T-cell (primary cell): ENCODE results near the gene RASL11B. TPM values are rescaled to one million over a fixed set of nuclear protein-coding genes. Genes with fewer than 3 reads are reported as not detected.

Experiments used
- ATAC-seq, 4 experiments: fragments of 200-7000 bp in 3 of 4; fragments of 150-1000 bp in 1 of 4; cut with Tn5 transposase; replicated peaks in 1 of 4; 1 replicate in 3 of 4; 2 replicates in 1 of 4; pipeline ENCODE4 v1.10.0; 2021; ENCODE audit warnings: moderate library complexity in 3 of 4, mild to moderate bottlenecking in 2 of 4, moderate number of reproducible peaks in 1 of 4
- CTCF ChIA-PET, 2 donors: fragments of 300-600 bp; sonication (Branson Sonifier 250); formaldehyde crosslinking; loops; one replicate each; lab custom pipeline; 2022; ENCODE audit warnings: antibody characterized with exemption in 2 of 2; lab: Charles Lee
- POLR2A ChIA-PET, 2 donors: fragments of 300-600 bp; sonication (Branson Sonifier 250); formaldehyde crosslinking; loops; one replicate each; lab custom pipeline; 2022; ENCODE audit warnings: antibody characterized with exemption in 2 of 2; lab: Charles Lee
- DNase-seq, 35 experiments: peaks; one replicate each; pipeline versions ENCODE4 v3.0.0 to v3.0.0-alpha.2; 2013 to 2023
- H3K27ac ChIP-seq: one replicate; pipeline ENCODE4 v1.5.1; 2013; ENCODE audit warnings: low read length
- H3K27me3 ChIP-seq, 2 experiments: replicated peaks in 1 of 2; 1 replicate in 1 of 2; 2 replicates in 1 of 2; pipeline versions ENCODE4 v1.6.1 to v1.7.0; 2013; ENCODE audit warnings: low read length in 1 of 2, mixed read lengths in 1 of 2; ENCODE audit not compliant: control insufficient read depth in 2 of 2, insufficient read depth in 2 of 2; ENCODE audit errors: extremely low read depth in 1 of 2
- H3K36me3 ChIP-seq, 2 donors: 1 replicate in 1 of 2; 2 replicates in 1 of 2; pipeline versions ENCODE4 v1.6.1 to v1.7.0; 2013; ENCODE audit warnings: low read length in 1 of 2; ENCODE audit not compliant: control insufficient read depth in 2 of 2, insufficient read depth in 1 of 2; ENCODE audit errors: extremely low read depth in 1 of 2
- H3K4me1 ChIP-seq, 2 experiments: 1 replicate in 1 of 2; 2 replicates in 1 of 2; pipeline versions ENCODE4 v1.6.1 to v1.7.0; 2013; ENCODE audit warnings: low read length in 2 of 2, mixed read lengths in 1 of 2; ENCODE audit not compliant: insufficient read depth in 2 of 2, control insufficient read depth in 1 of 2; ENCODE audit errors: extremely low read depth in 1 of 2
- H3K4me3 ChIP-seq, 2 donors: 1 replicate in 1 of 2; 2 replicates in 1 of 2; pipeline versions ENCODE4 v1.5.1 to v1.7.0; 2013; ENCODE audit warnings: mild to moderate bottlenecking in 2 of 2, low read length in 1 of 2, moderate library complexity in 1 of 2; ENCODE audit not compliant: control insufficient read depth in 1 of 2; ENCODE audit errors: extremely low read depth in 1 of 2
- H3K9me3 ChIP-seq: 2 replicates; pipeline ENCODE4 v1.7.0; 2013
- H3K27ac Mint-ChIP-seq, 2 donors: one replicate each; pipeline ENCODE4 v1.8.0; 2020 to 2021; ENCODE audit warnings: mild to moderate bottlenecking in 2 of 2, mixed read lengths in 2 of 2
- H3K27me3 Mint-ChIP-seq, 2 donors: one replicate each; pipeline ENCODE4 v1.8.0; 2021 to 2022; ENCODE audit warnings: mixed read lengths in 2 of 2
- H3K36me3 Mint-ChIP-seq: one replicate; pipeline ENCODE4 v1.8.0; 2021; ENCODE audit warnings: mixed read lengths
- H3K4me1 Mint-ChIP-seq, 3 donors: one replicate each; pipeline ENCODE4 v1.8.0; 2020 to 2022; ENCODE audit warnings: mixed read lengths in 3 of 3, mild to moderate bottlenecking in 1 of 3
- H3K4me3 Mint-ChIP-seq, 3 donors: one replicate each; pipeline ENCODE4 v1.8.0; 2020 to 2022; ENCODE audit warnings: mild to moderate bottlenecking in 3 of 3, mixed read lengths in 3 of 3, moderate library complexity in 3 of 3
- H3K9me3 Mint-ChIP-seq, 3 donors: one replicate each; pipeline ENCODE4 v1.8.0; 2020 to 2022; ENCODE audit warnings: mixed read lengths in 3 of 3
- WGBS: methylation state at CpG from one replicate; pipeline ENCODE4 v1.1.5; 2013; ENCODE audit warnings: missing lambda C conversion rate; ENCODE audit not compliant: insufficient coverage; 5-methylcytosine and 5-hydroxymethylcytosine counted together
- total RNA-seq, 35 experiments: library from RNA in 6 of 35; stranded (reverse) in 6 of 35; fragments of 120-200 nt in 1 of 35; gene quantifications; one replicate each; pipeline versions ENCODE4 v1.2.1 to v1.2.4 and lab custom pipeline; 2013 to 2026

The RASL11B gene
- total RNA-seq, 5 donors from 2014 or later (not counting 1 experiment from before 2014, with no cell fraction given): 0.32 to 0.72 (median 0.39) TPM; not detected in 1

DNA sequence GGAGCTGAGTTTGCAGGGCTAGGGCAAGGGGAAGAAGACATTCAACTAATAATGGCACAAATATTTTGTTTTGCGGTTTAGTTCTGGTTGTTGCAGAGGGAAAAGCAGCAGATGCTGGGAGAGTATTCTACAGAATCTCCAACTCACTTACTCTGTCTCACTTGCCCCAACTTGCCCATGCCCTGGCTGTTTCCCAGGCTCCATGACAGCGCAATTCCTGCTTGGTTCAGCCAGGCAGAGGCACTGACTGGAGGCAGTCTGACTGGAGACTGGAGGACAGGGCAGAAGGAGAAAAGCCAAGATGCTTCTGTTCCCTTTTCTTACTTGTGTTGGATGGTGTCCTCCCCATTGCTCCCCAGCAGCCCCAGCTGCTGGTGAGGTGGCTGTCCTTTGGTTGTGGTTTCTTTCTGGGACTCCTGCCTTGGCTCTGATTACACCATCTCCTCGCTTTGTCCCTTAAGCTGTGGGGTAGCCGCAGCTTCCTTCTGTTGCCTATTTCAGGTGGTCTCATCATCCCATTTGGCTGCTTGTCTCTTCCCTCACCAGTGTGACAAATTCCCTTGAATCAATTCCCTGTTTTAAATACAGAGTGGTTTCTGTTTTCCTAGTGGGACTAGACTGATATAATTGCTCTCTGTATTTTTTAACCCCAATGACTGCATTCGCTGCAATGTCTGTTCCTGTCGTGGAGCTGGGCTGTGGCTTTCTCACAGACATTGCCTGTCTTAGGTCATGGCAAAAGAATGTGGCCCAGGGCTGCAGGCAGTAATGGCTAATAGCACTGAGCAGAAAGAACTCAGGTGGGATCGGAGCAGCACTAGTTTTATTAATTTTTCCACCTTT lies 24.2 kb upstream of the RASL11B start:
- Mint-ChIP-seq H3K27ac (no peak overlapping the region), H3K4me3 (no peak overlapping the region), H3K4me1 (no peaks in the 10 kb centered on the region), H3K9me3 (no peaks in the 10 kb centered on the region), H3K27me3 (peaks cover 3 to 5% of the 10 kb centered on the region in 2 donors), H3K36me3 (no peaks in the 10 kb centered on the region)
- Histone ChIP-seq H3K27ac (no peak overlapping the region), H3K4me3 (no peak overlapping the region), H3K4me1 (no peaks in the 10 kb centered on the region), H3K9me3 (no peaks in the 10 kb centered on the region), H3K36me3 (no peaks in the 10 kb centered on the region), H3K27me3 (no peaks in the 10 kb centered on the region)
- DNase-seq: no peak
- no peak for ATAC-seq
- WGBS: 80% methylated on average over 4 of the region's 7 CpGs
- CTCF ChIA-PET: no interaction called here
- POLR2A ChIA-PET: no interaction called here

- H3K4me1 Mint-ChIP-seq: peaks cover 0 to 4% (median 0%) of the 10 kb centered on the region in 3 donors
- no peak overlapping the region for H3K27ac Mint-ChIP-seq
- H3K36me3 ChIP-seq: no peaks in the 10 kb centered on the region
- DNase-seq (no peak), ATAC-seq (no peak)
- no peak overlapping the region for H3K4me3 Mint-ChIP-seq
- H3K4me3 ChIP-seq: no peak overlapping the region
- no peaks in the 10 kb centered on the region for H3K4me1 ChIP-seq
- H3K9me3 Mint-ChIP-seq: no peaks in the 10 kb centered on the region
- whole genome bisulfite sequencing: 85% methylated on average over 7 of the region's 10 CpGs
- H3K36me3 Mint-ChIP-seq: no peaks in the 10 kb centered on the region
- ChIA-PET POLR2A (no interaction called here), CTCF (no interaction called here)
- H3K9me3 ChIP-seq: no peaks in the 10 kb centered on the region
- no peak overlapping the region for H3K27ac ChIP-seq
- no peaks in the 10 kb centered on the region for H3K27me3 ChIP-seq
- H3K27me3 Mint-ChIP-seq: peaks cover 3 to 5% of the 10 kb centered on the region in 2 donors
Observed at GRCh38 chr4:52838729-52839586, 23.2 kb upstream of the RASL11B start.

- POLR2A ChIA-PET: no interaction called here
- Mint-ChIP-seq H3K4me3 (no peak overlapping the region), H3K36me3 (no peaks in the 10 kb centered on the region), H3K4me1 (peaks cover 0 to 4% (median 0%) of the 10 kb centered on the region in 3 donors), H3K27me3 (peaks cover 0 to 5% of the 10 kb centered on the region in 2 donors), H3K9me3 (no peaks in the 10 kb centered on the region), H3K27ac (no peak overlapping the region)
- ATAC-seq (no peak), DNase-seq (no peak)
- CTCF ChIA-PET: no interaction called here
- no peak overlapping the region for H3K27ac ChIP-seq
- no peaks in the 10 kb centered on the region for H3K27me3 ChIP-seq
- no peaks in the 10 kb centered on the region for H3K9me3 ChIP-seq
- no peaks in the 10 kb centered on the region for H3K4me1 ChIP-seq
- WGBS: 76% methylated on average over 3 of the region's 9 CpGs
- no peak overlapping the region for H3K4me3 ChIP-seq
- no peaks in the 10 kb centered on the region for H3K36me3 ChIP-seq
Observed at GRCh38 chr4:52840531-52841370, 21.4 kb upstream of the RASL11B start.

GRCh38 chr4:52841682-52842456 lies 20.2 kb upstream of the RASL11B start:
- no peaks in the 10 kb centered on the region for H3K9me3 ChIP-seq
- peaks cover 0 to 2% of the 10 kb centered on the region in 2 experiments for H3K27me3 ChIP-seq
- Mint-ChIP-seq H3K36me3 (no peaks in the 10 kb centered on the region), H3K27me3 (peaks cover 0 to 5% of the 10 kb centered on the region in 2 donors), H3K27ac (no peak overlapping the region), H3K4me3 (no peak overlapping the region), H3K9me3 (no peaks in the 10 kb centered on the region), H3K4me1 (peaks cover 0 to 4% (median 0%) of the 10 kb centered on the region in 3 donors)
- ChIA-PET CTCF (no interaction called here), POLR2A (no interaction called here)
- no peaks in the 10 kb centered on the region for H3K36me3 ChIP-seq
- no peak overlapping the region for H3K4me3 ChIP-seq
- DNase-seq: no peak
- WGBS: 95% methylated on average over 16 of the region's 18 CpGs
- H3K27ac ChIP-seq: no peak overlapping the region
- H3K4me1 ChIP-seq: no peaks in the 10 kb centered on the region
- ATAC-seq: no peak

GRCh38 chr4:52842792-52843191 lies 19.3 kb upstream of the RASL11B start:
- H3K4me3 ChIP-seq: no peak overlapping the region
- H3K27me3 Mint-ChIP-seq: peaks cover 0 to 5% of the 10 kb centered on the region in 2 donors
- WGBS: 92% methylated on average over 3 of the region's 3 CpGs
- no peaks in the 10 kb centered on the region for H3K9me3 ChIP-seq
- H3K9me3 Mint-ChIP-seq: no peaks in the 10 kb centered on the region
- peaks cover 0 to 2% of the 10 kb centered on the region in 2 experiments for H3K27me3 ChIP-seq
- H3K36me3 ChIP-seq: no peaks in the 10 kb centered on the region
- ChIA-PET CTCF (no interaction called here), POLR2A (no interaction called here)
- H3K4me3 Mint-ChIP-seq: no peak overlapping the region
- ATAC-seq: no peak
- H3K27ac ChIP-seq: no peak overlapping the region
- no peaks in the 10 kb centered on the region for H3K36me3 Mint-ChIP-seq
- H3K27ac Mint-ChIP-seq: no peak overlapping the region
- no peaks in the 10 kb centered on the region for H3K4me1 ChIP-seq
- DNase-seq: no peak
- peaks cover 0 to 4% (median 0%) of the 10 kb centered on the region in 3 donors for H3K4me1 Mint-ChIP-seq
